ENCODE data around the gene TYW1B.
"Not testable (repeated sequence)": the region's sequence is repeated elsewhere in the genome, so short reads cannot be mapped to it uniquely, and the experiment has no call there.

TYW1B gene

DNA sequence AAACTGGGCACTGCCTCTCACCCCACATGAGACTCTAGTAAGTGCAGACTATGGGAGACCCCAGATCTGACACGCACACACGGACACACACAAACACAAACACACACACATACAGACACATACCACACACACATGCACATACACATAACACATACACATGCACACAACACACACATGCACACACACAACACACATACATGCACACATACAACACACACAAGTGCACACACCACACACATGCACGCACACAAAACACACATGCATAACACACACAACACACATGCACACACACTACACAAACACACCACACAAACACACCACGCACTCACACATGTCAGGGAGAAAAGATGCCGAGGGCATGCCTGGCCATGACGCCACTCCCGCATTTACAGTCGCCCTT, 205.5 kb downstream of the TYW1B start:
- no peak for DNase-seq (ENCODE audit: low read depth in 2 of 2)

DNA sequence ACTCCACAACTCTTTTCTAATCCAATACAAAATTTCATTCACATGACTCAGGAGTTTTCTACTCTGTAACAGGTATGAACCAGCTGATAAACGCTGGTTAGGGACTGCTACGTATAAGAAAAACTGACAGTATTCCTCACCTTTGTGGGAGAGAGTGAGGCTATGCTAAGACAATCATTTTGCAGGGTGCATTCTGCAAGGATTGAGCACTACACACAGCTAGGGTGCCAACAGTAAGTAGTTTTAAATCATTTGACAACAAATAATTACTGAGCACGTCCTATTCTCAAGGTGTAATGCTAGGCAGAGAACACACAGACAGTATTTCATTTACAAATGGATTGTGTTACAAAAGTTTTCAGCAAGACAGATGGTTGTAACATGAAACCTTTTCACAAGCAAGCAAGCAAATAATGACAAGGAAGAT, 206.2 kb downstream of the TYW1B start:
- DNase-seq (ENCODE audit: low read depth in 2 of 2) = not testable (repeated sequence)

DNA sequence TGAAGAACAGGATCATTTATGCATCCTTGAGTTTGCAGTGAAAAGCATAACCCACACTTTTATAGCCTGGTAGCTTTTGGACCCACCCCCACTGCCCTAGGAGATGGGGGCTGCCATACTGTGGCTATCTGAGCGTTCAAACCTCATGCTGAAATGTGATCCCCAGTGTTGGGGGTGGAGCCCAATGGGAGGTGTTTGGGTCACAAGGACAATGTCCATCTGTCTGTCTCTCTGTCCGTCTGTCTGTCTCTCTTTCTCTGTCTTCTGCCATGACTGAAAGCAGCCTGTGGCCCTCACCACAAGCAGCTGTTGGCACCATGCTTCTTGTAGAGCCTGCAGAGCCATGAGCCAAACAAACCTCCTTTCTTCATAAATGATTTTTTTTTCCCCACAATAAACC, 207.1 kb downstream of the TYW1B start:
- DNase-seq (ENCODE audit: low read depth in 2 of 2) = not testable (repeated sequence)

DNA sequence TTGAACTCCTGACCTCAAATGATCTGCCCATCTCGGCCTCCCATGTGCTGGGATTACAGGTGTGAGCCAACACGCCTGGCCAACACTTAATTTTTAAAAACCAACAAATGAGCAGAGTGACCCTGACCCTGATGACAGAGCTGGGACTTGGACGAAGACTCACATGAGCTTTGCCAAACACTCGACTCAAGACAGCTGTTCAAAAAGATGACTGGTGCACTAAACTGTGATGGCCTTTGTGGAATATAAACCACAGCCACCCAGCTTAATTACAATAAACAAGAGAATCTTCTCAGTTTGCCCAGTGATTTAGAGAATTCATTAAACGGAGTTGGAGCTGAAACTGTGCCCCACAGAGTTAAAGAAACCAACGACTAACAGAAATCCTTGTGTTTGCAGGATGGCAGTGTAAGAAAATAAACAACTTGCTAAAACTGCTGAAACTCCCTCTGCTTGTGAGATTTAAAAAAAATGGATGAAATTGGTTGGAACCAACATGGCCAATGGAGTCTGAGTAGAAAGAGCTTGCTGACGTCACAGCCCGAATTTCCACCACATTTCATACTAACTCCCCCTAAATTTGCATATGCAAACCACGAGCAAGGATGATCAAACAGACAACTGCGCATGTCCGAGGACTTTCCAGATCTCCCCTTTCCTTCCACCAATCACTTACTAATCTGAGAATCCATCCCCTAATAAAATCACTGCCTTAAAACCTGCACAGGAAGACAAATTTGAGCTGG, 209.4 kb downstream of the TYW1B start:
- not testable (repeated sequence) for DNase-seq (ENCODE audit: low read depth in 2 of 2)

DNA sequence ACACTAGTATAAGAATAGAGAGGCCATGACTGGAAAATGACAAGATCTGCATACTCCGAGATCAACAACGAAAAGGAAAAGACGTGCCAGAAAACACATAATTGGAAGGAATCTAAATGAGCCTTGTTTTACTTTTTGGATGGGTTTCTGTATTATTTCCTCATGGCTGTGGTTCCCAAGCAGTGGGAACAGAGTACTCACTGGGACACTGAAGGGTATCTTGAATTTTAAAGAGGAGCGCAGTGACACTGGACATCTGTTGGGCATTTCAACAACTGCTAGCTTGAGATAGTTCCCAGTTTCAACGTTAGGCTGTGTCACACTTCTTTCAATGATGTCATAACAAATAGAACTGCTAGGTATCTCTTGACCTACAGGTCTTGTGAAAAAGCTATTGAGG, 218.2 kb downstream of the TYW1B start:
- DNase-seq (ENCODE audit: low read depth in 2 of 2) = not testable (repeated sequence)

DNA sequence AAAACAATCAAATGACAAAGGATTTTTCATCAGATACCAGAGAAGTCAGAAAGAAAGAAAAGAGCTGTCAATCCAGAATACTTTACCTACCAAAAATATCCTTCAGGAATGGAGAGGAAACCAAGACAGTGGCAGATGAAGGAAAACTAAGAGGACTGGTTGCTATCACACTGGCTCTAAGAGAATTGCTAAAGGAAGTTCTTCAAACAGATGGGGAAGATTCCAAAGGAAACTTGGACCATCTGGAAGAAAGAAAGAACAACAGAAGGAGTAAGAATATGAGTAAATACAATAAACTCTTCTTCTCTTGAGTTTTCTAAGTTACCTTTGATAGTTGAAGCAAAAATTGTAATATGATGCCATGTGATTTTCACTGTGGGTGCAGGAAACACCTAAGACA, 220.0 kb downstream of the TYW1B start:
- DNase-seq (ENCODE audit: low read depth in 2 of 2) = not testable (repeated sequence)

DNA sequence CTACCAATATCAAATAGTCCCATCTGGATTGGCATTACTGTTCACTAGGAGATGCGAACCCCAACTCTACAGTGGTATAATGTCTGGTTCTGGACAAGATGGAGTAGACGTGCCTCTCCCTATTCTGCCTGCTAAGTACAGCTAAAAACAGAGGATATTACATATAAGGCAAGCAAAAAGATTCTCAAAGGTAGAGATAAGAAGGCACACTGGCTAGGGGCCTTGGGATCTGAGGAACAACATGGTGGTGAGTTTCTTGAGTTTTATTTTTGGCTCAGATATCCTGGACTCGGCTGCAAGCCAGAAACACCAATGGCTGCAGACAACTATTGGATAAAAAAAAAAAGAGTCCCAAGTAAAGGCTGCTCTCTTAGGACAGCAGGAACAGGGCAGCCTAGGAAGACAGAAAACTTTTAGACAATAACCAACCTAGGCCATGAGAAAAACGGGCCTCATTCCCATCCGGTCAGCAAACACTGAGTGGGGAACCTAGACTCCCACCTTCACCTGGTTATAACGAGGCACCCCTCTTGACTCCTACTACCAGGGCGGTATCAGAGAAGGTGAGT, 222.1 kb downstream of the TYW1B start:
- not testable (repeated sequence) for DNase-seq (ENCODE audit: low read depth in 2 of 2)

DNA sequence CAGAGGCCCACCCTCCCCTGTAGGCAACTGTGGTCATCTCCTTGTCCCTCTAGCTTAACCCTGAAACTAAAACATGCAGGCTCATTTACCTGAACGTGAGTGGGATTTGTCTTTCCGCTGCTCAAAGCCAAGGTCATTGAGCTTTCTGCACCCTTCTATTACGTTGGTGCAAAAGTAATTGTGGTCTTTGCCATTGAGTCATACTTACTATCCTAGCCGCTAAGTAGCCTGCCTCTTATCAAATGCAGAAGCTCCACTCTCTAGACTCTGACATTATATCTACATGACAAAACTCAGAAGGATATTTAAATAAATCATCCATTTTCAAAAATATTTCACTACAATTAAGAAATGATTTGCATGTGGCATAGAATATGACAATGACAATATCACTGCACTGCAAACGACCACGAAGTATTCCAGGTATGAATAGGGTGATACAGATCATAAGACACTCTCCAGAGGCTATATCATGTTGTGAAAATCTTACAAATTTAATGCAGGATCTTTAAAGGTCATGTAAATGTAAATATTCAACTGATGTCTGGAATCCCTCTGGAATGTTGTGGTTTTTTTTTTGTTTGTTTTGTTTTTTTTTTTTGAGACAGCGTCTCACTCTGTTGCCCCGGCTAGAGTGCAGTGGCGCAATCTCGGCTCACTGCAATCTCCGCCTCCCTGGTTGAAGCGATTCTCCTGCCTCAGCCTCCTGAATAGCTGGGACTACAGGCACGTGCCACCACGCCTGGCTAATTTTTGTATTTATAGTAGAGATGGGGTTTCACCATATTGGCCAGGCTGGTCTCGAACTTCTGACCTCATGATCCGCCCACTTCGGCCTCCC, 223.0 kb downstream of the TYW1B start:
- not testable (repeated sequence) for DNase-seq (ENCODE audit: low read depth in 2 of 2)

DNA sequence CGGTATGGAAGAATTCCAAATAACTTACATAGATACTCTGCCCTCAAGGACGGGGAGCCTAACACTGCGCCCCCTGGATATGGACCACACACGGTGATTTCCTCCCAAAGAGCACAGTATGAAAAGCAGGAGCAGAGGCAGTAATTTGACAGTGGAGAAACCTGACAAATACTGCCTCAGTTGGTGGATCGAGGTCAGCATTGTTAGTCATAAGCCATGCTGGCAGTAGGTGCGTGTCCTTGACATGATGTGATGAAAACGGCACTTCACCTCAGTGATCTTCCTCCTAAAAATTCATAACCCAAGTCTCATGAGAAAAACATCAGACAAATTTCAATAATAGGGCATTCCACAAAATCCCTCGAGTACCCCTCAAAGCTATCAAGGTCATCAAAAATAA, 224.5 kb downstream of the TYW1B start:
- not testable (repeated sequence) for DNase-seq (ENCODE audit: low read depth in 2 of 2)

DNA sequence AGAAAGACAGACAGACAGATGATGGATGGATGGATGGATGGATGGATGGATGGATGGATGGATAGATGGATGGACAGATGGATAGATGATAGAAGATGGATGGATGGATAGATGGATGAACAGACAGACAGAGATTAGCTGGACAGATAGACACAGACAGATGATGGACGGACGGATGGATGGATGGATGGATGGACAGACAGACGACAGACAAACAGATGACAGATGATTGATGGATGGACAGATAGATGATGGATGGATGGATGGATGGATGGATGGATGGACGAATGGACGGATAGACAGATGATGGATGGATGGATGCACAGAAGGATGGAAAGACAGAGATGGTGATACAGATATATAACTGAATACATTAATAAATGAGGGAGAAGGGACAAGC, 224.9 kb downstream of the TYW1B start:
- DNase-seq (ENCODE audit: low read depth in 2 of 2) = no peak

DNA sequence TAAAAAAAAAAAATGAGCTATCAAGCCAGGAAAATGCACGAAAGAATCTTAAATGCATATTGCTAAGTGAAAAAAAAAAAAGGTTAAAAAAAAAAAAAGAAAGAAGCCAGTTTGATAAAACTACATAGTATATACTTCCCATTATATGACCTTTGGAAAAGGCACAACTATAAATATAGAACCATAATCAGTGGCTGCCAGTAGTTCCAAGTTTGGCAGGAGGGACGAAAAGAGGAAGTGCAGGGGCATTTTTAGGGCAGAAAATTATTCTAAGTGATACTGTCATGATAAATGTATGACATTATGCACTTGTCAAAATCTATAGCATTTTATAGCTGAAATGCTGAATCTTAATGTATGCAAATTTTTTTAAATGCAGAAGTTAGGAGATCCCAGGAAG, 226.3 kb downstream of the TYW1B start:
- not testable (repeated sequence) for DNase-seq (ENCODE audit: low read depth in 2 of 2)

DNA sequence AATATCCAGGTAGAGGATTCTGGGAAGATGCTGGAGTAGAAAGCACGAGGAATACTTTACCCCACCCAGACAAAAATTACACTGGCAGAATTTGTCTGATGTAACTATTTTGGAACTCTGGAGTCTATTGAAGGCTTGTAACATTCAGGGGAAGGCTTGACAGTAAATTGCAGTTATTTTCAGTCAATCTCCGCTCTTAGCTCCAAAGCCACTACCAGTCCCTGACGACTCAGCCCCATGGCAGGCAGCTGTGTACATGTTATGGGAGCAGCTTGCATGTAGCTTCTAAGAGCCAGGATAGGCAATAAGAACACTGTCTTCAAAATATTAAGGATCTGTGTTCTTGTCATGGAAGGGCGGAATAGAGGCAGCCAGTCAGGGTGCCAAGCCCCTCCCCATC, 238.0 kb downstream of the TYW1B start:
- DNase-seq (ENCODE audit: low read depth in 2 of 2) = not testable (repeated sequence)

DNA sequence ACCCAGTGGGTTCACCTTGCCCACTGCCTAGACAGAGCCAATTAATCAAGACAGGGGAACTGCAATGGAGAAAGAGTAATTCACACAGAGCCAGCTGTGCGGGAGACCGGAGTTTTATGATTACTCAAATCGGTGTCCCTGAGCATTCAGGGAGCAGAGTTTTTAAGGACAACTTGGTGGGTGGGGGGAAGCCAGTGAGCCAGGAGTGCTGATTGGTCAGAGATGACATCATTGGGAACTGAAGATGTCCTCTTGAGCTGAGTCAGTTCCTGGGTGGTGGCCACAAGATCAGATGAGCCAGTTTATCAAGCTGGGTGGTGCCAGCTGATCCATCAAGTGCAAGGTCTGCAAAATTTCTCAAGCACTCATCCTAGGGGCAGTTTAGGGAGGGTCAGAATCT, 240.7 kb downstream of the TYW1B start:
- not testable (repeated sequence) for DNase-seq (ENCODE audit: low read depth in 2 of 2)

DNA sequence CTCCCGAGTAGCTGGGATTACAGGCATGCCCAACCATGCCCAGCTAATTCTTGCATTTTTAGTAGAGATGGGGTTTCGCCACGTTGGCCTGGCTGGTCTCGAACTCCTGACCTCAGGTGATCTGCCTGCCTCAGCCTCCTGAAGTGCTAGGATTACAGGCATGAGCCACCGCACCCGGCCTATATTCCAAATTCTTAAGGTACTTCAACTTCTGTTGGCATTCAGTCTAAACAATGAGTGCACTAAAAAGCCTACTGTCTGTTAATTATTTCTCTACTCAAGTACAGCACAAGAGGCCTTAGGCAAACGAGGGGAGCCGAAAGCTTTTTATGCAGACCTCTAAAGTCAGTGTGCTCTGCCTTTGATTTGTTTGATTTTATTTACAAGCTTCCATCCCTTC, 243.4 kb downstream of the TYW1B start:
- DNase-seq (ENCODE audit: low read depth in 2 of 2) = not testable (repeated sequence)

DNA sequence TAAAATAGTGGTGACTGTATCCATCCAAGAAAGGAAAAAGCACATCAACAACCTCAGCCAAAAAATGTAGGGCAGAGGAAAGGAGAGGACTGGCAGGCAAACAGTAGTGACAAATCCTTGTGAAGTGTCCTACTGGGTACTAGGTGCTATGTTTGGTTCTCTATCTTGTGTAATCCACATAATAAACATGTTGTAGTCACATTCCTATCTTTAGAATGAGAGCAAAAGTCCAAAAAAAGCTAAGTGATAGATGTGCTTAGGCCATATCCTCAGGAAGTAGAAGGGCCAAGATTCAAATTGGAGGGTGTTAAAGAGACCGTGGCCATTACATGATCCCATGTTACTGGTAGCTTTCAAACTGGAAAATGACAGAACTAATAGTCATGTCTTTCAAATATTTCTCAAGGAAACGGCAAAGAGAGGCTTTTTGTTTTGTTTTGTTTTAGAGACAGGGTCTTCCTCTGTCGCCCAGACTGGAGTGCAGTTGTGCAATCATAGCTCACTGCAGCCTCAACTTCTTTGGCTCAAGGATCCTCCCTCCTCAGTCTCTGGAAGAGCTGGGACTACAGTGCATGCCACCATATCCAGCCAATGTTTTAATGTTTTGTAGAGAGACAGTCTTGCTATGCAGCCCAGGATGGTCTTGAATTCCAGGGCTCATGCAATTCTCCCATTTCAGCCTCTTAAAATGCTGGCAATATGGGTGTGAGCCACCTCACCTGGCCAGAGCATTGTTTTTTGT, 244.2 kb downstream of the TYW1B start:
- not testable (repeated sequence) for DNase-seq (ENCODE audit: low read depth in 2 of 2)

DNA sequence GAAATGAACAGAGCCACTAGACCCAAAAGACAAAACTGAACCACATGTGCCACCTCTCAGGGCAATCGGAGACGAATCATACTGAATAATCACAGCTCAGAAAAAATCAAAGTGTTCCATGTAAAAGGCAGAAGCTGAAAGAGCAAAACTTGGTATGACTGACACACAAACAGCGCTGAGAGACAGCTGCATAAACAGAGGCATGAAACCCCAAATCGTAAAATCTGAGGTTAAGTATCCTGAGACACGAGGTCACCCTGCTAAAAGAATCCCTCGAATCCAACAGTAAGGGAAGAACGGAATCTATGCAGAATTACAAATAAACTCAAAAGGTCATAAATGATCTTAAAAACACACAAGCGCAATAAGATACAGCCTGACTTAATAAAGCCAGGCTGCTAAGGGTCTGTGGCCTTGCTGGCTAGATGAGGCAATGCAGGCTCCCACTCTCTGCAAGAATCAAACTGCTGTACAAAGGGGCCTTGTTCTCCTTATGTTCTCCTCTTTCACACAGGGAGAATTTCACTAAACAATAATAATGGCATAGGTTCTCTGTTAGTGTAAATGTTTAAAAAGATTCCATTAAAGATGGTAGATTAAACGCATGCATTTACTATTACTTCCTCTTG, 247.7 kb downstream of the TYW1B start:
- DNase-seq (ENCODE audit: low read depth in 2 of 2) = not testable (repeated sequence)

DNA sequence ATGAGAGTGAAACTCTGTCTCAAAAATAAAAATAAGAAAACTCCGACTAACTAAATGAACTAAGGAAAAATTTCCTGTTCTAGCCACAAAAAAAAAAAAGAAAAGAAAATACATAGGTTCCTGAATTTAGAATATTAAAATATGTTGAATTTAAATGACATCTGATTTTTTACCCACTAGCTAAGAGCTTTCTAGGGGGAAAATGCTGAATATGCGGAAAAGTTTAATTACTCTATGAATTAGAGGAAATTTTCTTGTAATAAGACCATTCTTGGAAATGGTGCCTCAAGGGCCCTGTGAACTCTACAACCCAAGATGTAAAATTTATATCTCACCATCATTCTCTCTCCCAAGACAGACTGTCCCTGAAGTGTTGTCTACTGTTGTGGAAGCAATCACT, 250.9 kb downstream of the TYW1B start:
- no peak for DNase-seq (ENCODE audit: low read depth in 2 of 2)

DNA sequence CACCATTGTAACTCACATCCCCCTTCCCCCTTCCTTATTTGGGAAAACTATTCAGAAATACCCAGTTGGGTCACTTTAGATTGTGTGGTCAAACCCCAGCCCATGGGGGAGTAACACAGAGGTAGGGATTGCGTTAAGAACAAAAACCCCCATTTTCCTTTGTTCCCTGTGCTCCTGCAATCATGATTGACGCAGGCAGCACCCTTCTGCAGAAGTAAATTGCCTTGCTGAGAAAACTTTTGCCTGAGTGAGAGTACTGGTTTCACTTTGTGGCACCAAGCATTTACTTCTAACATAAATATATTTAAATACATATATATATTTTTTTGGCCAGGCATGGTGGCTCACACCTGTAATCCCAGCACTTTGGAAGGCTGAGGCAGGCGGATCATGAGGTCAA, 266.0 kb downstream of the TYW1B start:
- DNase-seq (ENCODE audit: low read depth in 2 of 2) = not testable (repeated sequence)

DNA sequence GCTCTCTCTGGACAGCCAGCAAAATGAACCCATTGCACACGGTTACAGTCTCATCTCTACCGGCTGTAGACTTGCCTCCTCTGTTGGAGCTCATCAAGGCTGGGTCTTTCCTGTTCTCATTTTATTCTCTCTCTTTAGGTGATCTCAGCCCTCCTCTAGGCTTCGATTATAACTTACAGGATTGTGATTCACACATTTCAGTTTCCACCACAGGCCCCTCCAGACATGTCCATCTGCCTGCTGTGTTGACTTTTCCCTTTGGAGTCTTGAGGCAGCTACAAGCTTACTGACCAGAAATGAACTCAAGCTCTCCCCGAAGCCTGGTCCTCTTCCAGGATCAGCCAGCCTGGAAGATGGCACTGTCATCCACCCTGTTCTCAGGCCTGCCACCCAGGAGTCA, 268.5 kb downstream of the TYW1B start:
- not testable (repeated sequence) for DNase-seq (ENCODE audit: low read depth in 2 of 2)

DNA sequence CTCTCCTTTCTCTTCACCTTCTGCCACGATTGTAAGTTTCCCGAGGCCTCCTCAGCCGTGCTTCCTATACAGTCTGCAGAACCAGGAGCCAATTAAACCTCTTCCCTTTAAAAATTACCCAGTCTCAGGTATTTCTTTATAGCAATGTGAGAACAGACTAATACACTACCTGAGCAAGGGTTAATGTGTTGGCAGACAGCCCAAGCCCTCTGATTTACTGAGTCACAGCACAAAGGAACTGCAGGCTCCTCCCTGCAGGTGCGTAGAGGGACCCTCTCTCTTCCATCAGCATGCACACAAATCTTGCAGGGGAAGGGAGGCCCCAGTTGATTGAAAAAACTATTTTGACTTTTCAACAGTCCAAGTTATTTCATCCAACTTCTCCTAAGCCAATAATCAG, 271.3 kb downstream of the TYW1B start:
- DNase-seq (ENCODE audit: low read depth in 2 of 2) = not testable (repeated sequence)

DNA sequence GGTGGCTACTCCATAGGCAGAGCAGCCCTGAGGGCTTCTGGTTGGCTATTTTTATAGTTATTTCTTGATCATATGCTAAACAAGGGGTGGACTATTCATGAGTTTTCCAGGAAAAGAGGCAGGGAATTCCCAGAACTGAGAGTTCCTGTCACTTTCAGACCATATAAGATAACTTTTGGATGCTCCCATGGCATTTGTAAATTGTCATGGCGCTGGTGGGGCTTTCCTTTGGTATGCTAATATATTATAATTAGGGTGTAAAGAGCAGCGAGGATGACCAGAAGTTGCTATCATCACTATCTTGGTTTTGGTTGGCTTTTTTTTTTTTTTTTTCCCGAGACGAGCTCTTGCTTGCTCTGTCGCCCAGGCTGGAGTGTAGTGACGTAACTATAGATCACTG, 272.8 kb downstream of the TYW1B start:
- not testable (repeated sequence) for DNase-seq (ENCODE audit: low read depth in 2 of 2)
